Superior temporal gyrus (tissue), 1 donor: ENCODE data around the gene GALNT1.

ENCODE experiments used
- DNase-seq: peaks from one replicate; pipeline ENCODE4 v3.0.0-alpha.2; 2016; ENCODE audit errors: extremely low spot score

Gene GALNT1

DNA sequence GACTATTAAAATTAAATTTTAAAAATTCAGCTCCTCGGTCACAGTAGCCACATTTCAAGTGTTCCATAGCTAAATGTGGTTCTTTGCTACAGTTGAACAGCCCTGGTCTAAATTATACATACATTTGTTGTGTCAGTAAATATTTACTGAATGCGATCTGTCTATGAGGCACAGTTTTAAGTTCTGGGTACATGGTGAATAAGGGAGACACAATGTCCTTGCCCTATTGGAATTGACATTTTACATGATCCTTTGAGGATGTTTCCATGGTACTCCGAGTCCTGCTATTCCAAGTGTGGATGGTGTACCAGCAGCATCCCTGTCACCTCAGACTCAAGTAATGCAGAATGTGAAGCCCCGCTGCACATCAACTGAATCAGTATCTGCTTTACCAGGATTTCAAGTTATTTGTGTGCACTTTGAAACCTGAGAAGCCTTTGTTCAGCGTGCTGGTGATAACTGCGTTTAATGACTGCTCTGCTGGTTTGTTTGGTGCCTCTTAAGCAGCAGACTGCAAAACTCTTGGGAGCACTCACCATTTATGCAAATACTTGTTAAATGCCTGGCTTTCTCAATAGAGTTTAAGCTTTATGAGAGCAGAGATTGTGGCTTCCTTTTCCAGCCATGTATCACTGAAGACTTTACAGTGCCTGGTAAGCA lies 1.5 kb downstream of the GALNT1 start:
- DNase-seq: peak; percentile 51

DNA sequence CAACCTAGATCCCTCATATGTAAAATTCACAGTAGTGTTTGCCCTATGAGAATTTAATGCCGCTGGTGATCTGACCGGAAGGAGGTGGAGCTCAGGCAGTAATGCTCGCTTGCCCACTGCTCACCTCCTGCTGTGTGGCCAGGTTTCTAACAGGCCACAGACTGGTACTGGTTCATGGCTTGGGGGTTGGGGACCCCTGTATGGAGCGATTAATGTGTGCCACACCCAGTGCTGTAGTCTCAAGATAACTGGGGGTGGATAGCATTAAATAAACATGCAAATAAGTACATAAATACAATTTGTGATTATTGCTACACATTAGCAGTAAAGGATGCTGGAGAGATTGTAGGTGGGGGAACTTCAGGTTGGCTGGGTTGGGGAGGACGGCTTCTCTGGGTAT lies 3.2 kb downstream of the GALNT1 start:
- DNase-seq: no peak

DNA sequence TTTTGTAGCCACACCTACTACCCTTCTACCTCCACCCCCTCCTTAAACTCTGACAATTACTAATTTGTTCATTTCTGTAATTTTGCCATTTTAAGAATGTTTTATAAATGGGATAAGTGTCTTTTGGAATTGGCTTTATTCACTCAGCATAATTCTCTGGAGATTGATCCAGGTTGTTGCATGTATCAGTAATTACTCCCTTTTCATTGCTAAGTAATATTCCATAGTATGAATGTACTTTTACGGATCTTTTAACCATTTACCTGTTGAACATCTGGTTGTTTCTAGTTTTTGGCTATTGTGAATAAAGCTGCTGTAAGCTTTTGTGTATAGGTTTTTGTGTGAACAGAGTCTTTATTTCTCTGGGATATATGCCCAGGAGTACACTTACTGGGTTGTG lies 4.1 kb downstream of the GALNT1 start:
- DNase-seq: no peak

DNA sequence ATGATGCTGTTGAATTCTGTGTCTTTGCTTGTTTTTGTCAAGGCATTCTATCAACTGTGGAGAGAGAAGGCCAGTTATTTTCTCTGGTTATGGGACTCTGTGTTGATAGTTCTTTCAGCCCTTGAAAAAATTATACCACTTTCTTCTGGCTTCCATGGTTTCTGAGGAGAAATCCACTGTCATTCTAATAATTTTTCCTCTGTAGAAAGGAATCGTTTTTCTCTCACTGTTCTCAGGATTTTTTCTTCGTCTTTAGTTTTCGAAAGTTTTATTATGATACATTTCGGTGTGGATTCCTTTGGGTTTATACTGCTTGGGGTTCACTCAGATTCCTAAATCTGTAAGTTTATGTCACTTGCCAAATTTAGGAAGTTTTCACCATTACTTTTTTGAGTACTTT lies 6.6 kb downstream of the GALNT1 start:
- no peak for DNase-seq

DNA sequence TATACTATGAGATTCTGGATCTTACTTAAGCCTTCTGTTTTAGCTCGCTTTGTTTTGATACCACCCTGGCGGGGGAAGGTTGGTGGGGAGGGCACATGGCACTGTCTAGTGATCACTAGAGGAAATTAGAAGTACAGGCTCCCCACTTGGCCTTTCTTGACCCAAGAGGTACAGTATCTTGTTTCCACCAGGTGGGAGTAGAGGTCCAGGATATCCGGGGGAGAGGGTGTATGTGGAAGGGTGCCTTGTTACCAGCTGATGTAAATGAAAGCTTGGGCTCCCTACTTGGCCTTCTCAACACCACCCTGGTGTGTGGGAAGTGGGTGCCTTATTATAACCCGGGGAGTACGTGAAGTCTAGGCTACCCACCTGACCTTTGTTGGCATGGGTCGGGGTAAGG lies 7.5 kb downstream of the GALNT1 start:
- DNase-seq: no peak

DNA sequence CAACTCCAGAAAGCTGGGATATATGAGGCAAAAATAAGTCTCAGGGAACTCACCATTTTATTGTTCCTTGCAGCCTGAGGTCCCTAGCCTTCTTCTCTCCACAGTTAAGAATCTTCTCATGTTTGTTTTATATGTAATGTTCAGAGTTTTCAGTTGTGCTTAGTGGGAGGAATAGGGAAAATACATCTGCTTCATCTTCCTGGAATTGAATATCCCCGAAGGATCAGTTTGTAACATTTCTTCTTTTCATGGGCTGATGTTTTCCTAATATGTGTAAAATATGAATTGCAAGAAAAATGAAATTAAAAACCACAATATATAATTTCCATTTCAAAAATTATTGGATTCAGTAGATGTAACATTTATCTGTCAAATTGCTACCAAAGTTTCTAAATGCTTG lies 8.0 kb downstream of the GALNT1 start:
- DNase-seq: no peak

DNA sequence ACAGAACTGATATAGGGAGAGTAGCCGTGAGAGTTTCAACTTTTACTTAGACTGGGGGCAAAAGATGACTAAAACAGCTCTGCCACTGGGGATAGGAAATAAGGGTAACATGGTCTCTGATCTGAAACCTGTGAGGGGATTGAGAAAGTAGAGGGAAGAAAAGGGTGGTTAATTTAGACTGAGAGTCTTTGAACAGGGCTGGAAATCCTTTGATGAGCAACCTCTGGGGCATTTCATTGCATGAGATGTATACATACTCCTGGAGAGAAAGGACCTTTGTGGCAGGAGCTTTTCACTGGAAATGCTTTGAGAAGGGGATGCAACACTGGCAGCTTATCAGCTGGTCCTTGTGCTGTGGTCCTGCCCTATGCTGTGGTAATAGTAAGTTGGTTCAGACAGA lies 9.4 kb downstream of the GALNT1 start:
- DNase-seq: no peak

DNA sequence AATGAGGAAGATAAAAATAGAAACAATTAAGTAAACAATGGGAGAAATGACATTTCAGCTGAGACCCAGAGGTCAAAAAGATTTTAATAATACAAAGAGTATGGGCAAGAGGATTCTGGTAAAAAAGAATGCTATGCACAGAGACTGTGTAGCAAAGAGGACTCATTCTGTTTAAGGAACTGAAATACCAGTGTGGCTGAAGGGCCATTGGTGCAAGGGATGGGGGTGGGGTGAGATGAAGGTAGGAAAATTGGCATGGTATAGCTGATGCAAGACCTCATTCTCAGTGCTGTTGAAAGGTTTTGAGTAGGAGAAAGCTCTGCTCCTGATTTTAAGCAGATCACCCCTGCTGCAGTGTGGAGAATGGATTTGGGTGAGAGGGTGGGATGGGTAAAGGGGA lies 10.8 kb downstream of the GALNT1 start:
- no peak for DNase-seq

DNA sequence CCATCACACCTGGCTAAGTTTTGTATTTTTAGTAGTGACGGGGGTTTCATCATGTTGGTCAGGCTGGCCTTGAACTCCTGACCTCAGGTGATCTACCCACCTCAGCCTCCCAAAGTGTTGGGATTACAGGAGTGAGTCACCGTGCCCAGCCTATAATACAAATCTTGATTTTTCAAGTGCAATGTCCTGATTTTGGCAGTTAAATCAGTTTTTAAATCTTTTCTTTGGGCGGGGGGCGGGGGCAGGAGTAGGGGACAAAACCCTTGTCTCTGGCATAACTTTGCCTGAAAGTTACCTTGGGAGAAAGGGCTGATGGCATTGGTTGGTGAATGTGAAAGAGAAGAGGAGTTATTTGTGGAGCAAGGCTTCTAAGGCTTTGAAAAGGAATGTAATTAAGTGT lies 12.3 kb downstream of the GALNT1 start:
- no peak for DNase-seq

DNA sequence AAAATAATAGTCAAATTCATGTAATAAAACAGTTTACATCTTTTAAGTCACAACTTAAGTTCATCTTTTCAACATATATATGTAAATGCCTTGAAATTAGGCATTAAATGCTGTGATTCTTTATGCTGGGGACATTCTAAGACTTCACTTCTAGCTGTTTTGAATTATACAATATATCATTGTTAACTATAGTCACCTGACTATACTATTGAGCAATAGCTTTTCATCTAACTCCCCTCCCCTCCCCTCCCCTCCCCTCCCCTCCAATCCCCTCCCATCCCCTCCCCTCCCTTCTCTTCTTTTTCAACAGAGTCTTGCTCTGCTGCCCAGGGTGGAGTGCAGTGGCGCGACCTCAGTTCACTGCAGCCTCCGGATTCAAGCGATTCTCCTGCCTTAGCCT lies 16.2 kb downstream of the GALNT1 start:
- no peak for DNase-seq

DNA sequence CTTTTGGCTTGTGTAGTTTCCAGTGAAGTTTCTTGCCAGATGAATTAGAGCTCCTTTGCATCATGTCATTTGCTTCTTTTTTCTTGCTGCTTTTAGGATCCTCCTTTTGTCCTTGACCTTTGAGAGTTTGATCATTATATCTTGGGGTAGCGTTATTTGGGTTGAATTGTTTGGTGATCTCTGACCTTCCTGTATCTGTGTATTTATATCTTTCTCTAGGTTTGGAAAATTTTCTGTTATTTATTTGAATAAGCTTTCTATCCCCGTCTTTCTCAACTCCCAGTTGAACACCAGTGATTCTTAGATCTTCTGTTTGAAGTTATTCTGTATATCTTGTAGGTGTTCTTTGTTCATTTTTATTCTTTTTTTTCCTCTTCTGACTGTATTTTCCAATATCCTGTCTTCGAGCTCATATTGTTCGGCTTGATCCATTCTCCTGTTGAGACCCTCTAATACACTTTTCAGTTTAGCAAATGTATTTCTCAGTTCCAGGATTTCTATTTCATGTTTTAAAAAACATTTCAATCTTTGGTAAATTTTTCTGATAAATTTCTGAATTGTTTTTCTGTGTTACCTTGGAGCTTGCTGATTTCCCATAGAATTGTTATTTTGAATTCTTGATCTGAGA lies 20.8 kb downstream of the GALNT1 start:
- no peak for DNase-seq

DNA sequence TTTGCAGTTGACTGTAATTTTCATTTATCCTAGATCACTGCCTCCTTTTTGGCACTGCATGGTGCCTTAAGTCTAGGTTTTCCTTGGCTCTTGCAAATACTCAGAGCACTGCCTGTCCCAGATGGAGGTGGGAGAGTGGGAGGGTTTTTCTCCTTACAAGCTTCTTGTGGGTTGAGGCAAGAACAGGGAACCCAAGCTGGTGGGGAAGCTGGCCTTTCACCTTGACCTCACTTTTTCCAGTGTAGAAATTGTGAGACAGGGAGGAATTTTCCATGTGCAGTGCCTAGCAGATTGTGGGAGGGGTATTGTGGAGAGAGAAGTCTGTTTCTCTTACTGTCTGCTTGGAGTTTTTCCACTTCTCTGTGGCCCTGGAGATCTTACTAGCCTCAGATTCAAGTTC lies 21.5 kb downstream of the GALNT1 start:
- no peak for DNase-seq

DNA sequence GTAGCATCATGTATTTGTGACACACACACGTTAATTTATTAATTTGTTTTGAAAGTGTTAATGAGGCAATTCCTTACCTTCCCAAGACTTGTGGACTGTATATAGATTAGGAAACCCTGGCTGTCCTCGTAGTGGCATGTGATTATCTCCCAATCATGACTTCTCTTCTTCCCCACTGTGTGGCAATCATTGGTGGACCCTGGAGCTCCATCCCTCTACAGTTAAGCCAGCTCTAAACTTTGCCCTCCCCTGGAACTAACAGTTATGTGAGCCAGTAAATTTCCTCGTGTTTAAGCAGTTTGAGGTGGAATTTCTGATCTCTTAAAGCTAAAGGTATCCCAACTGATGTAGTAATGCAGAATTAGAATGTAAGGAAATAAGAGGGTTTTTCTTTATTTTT lies 22.0 kb downstream of the GALNT1 start:
- no peak for DNase-seq

DNA sequence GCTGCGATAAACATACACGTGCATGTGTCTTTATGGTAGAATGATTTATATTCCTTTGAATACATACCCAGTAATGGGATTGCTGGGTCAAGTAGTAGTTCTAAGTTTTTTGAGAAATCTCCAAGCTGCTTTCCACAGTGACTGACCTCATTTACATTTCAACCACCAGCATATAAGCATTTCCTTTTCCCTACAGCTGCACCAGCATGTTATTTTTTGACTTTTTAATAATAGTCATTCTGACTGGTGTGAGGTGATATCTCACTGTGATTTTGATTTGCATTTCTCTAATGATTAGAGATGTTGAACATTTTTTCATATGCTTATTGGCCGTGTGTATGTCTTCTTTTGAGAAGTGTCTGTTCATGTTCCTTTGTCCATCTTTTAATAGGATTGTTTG lies 22.8 kb downstream of the GALNT1 start:
- DNase-seq: no peak

DNA sequence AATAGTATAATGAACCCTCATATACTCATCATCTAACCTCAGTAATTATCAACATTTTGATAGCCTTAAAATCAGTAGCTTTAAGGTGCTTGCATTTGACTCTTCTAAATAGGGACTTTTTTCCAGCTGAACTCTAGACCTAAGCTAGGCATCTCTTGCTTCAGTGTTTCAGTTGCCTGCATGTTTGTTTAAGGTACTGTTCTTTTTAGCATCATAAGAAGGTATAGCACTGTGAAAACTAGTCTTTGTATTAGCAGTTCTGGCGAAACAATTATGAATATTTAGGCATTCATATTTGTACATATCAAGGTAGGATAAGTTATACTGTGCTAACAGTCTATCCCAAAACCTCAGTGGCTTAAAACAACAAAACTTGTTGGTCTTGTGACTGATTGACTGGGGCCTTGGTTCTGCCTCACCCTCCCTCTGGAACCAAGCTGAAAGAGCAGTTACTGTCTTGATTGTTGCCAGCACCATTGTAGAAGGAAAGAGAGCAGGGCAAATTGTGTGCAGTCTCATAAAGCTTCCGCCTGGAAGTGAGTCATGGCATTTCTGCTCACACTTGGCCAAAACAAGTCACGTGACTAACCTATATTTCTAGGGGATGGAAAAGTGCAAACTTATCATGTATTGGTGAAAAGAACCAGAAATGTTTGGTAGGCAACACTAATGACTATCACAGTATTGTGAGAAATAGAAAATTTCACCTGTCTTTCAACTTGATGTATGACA lies 24.3 kb downstream of the GALNT1 start:
- DNase-seq: no peak

DNA sequence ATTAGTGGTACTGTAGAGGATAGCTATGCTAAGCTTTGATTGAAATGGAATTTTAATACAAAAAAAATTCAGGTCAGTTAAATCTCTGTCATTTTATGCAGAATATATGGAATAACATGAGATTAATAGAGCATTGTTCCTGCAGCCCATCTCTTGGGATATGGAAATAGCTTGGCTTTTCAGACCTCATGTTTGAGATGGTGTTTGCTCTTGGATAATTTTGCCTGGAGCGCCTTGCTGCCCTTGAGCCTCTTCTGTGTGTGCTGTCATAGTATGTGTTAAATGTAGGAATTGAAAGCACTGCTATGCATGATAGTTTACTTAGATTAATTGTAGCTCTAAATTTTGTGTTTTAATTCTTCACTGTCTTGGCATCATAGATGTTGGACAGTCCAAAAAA lies 27.7 kb downstream of the GALNT1 start:
- DNase-seq: no peak

DNA sequence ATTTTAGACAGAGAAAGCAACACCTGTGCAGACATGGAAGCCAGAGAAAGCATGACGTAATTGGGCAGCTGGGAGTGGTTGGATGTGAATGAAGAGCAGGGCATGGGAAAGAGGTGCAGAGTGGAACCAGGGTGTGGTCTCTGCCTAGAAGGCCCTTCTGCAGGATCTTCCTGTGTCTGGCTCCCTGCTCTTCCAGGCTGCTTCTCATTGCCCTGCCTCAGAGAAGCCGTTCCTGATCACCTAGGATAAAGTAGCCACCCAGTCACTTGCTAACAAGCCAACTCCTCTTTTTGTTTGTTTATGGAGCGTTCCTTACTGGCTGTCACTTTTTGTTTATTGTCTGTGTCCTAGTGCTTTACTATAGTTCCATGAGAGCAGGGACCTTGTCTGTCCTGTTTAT lies 28.5 kb downstream of the GALNT1 start:
- DNase-seq: no peak

DNA sequence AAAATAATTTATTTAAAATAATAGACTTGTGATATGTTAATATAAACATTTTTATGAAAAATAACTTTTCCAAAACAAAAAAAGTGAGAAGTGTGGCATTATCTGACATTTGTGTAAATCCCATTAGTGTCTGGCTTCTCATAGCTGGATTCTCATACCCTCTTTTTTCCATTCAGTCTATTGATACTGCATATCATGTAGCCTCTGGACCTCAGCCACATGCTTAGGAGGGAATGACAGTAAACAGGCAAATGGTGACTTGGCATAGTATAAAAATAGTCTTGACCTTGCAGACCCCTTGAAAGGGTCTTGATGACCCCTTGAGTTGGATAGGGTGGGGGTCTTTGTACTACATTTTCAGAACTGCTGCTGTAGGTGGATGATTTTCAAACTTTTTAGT lies 29.2 kb downstream of the GALNT1 start:
- no peak for DNase-seq

DNA sequence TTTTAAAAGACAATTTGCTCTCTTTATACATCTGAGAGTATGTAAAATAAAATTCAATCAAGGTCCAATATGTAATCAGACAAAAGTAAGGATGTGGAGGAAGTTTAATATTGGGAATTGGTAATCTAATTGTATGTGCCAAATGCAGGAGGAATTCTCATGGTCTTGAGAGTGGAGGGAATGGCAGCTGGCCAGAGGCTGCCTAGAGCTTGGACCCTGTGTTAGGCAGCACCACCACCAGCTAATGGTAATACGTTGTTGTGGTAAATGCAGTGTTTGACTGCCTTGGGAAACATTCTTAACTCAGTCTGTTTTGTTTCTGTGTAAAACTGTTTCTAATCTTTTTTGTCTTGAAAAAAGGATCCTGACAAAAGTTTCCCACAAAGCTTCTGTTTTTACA lies 30.0 kb downstream of the GALNT1 start:
- DNase-seq: no peak

DNA sequence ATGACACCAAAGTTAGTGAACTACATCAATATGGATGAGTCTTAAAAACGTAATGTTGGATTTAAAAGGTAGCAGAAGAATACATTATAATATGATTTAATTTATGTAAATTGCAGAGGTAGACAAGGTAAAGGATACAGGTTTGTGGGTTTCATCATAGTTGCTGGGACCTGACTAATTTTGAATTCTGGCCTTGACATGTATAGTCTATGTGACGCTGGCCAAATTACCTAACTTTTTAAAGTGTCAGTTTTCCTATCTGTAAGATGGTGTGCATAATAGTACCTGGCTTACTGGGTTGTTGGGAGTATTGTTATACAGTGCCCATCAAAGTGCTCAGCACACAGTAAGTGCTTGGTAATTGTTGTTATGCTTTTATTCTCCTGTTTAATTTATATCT lies 34.5 kb downstream of the GALNT1 start:
- DNase-seq: no peak

DNA sequence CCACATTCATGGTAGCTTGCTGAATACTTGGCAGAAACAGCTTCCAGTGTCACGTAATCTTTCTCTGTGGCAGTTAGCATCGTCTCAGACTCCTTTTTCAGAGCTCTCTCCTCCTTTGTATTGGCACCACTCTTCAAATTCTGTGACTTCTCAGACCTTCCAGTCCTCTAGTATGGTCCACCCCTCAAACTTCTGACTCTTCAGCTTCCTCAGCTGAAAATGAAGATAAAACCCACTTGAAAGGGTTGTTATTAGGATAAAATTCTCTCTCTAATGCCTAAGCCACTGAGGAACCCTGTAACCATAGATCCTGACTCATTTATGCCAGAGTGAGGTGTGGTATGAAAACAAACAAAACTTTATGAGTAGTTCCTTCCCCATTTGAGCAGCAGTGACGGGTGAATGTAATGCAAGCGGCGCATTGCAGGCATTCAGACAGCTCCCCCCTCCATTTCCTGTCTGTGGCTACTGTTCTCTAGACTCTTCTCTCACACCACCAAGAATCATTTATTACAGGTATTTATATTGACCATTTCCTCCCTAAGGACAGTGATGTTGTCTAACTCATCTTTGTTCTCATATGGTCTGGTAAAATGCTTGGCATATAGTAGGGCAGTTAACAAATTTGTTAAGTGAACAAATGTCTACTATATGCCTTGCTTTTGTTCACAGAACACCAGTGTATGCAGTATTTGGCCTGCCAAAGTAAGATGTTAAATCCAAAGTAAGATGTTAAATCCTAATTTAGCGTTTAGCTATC lies 35.3 kb downstream of the GALNT1 start:
- peak; percentile 44 for DNase-seq

DNA sequence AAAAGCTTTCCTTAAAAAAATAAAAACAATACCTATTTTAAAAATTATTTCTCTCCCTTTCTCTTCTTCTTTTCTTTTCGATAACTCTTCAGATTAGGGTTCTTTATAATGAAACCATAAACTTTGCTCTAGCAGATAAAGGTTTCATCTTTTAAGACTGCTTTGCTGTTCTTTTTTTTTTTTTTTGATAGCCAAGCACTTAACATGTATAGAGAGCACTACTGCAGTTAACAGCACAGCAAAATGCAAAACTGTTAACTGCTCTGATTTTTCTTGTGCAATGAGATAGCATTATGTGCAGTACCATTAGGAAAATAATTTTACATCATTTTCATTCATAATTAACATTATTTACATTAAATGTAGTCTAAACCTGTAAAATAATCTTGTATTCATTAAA lies 36.3 kb downstream of the GALNT1 start:
- DNase-seq: no peak

DNA sequence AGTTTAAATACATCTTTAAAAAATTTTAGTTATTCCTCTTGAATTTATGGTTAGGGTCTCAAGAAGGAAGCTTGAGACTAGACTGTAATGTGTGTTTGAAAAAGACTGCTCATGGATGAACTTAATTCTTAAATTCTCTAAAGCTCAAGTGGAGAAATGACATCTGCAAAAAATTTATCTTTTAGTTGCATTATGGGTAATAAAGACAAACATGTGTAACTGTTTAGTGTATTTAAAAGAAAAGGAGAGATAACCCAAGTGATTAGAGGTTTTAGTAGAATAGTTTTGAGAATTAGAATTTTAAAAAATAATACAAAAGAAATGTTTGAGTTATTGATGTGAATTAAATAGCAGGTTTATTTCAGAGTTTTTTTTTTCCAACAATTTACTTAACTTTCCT lies 36.7 kb downstream of the GALNT1 start:
- no peak for DNase-seq
